Motor neuron (in vitro differentiated cells): Measurements from ENCODE around the gene NHEJ1. TPM values are rescaled to one million over a fixed set of nuclear protein-coding genes. Genes with fewer than 3 reads are reported as not detected.

Source experiments
- ATAC-seq, 8 experiments: fragments of 200-7000 bp; cut with Tn5 transposase; replicated peaks in 6 of 8; 2 replicates each; pipeline ENCODE4 v1.8.0; 2021; ENCODE audit warnings: mild to moderate bottlenecking in 8 of 8, moderate library complexity in 8 of 8
- H3K27ac ChIP-seq, 2 donors: fragments of 250-450 bp; sonication (Bioruptor Pico); 2 replicates each; pipeline ENCODE4 v1.9.0; 2021; ENCODE audit warnings: antibody characterized with exemption in 2 of 2, mild to moderate bottlenecking in 2 of 2, moderate library complexity in 1 of 2
- H3K4me1 ChIP-seq, 2 donors: fragments of 250-450 bp; sonication (Bioruptor Pico); replicated peaks in 1 of 2; 2 replicates each; pipeline ENCODE4 v1.6.1; 2021; ENCODE audit warnings: antibody characterized with exemption in 2 of 2, mild to moderate bottlenecking in 2 of 2, moderate library complexity in 1 of 2
- H3K4me3 ChIP-seq, 5 donors: fragments of 250-450 bp; sonication (Bioruptor Pico); 2 replicates each; pipeline ENCODE4 v1.9.0; 2021; ENCODE audit warnings: antibody characterized with exemption in 5 of 5, mild to moderate bottlenecking in 5 of 5, moderate library complexity in 4 of 5
- WGBS, 10 experiments: fragments of 450-650 bp; shearing (Covaris generic); methylation state at CpG; one replicate each; pipeline ENCODE4 v1.0.0; 2022; 5-methylcytosine and 5-hydroxymethylcytosine counted together
- in situ Hi-C, 9 experiments: fragments of 400-800 bp; cut with MboI; loops; one replicate each; pipeline ENCODE4 v1.15.0; 2021; ENCODE audit warnings: low sequenced_read_pairs in 9 of 9, low pct_unique_long_range_greater_than_20kb in 2 of 9; ENCODE audit not compliant: unreplicated experiment in 9 of 9
- total RNA-seq, 8 experiments: library from RNA; unstranded; fragments of 300-600 nt; gene quantifications; 2 replicates each; pipeline versions ENCODE4 v1.2.3 to v1.2.4, GENCODE V29; 2022

NHEJ1 gene
- total RNA-seq, 8 experiments from 2014 or later: 7.3 to 55.7 (median 15.5) TPM

GRCh38 chr2:219060821-219061791 lies 99.5 kb downstream of the NHEJ1 start, which contains the start of gene IHH:
Gene IHH, minus strand, starts transcription at chr2:219060921. Its CDS starts 454 bp downstream, at chr2:219060467.
- ATAC-seq: peak in 3 of 8 experiments; percentile 25 to 73 (median 48)
- peaks cover 0 to 5% of the 10 kb centered on the region in 2 donors for H3K4me1 ChIP-seq
- in situ Hi-C loops: loop anchor here in 1 of 9 experiments (25.0 kb wide), 1 partner anchor 101 kb away; the partner anchor contains the start of genes NHEJ1 and SLC23A3
- no peak within 1 kb of the TSS for H3K27ac ChIP-seq
- WGBS, 10 experiments: 5 to 56% (median 17%) methylated on average over 1 to 7 of the region's 76 CpGs; no CpG with 5 or more reads in 2 of the 10 experiments
- H3K4me3 ChIP-seq: peak within 1 kb of the TSS in 2 of 5 donors; percentile 10 to 11

- in situ Hi-C loops: loop anchor here in 2 of 9 experiments (10.0 to 25.0 kb wide), 2 partner anchors 95 to 102 kb away; partner anchors contain the start of genes NHEJ1 (in 1 of the 2) and SLC23A3 (in 1 of the 2)
- H3K4me1 ChIP-seq: peaks cover 0 to 5% of the 10 kb centered on the region in 2 donors
- no peak for ATAC-seq
- WGBS, 10 experiments: 0 to 86% (median 36%) methylated on average over 1 to 18 of the region's 81 CpGs; no CpG with 5 or more reads in 6 of the 10 experiments
- H3K4me3 ChIP-seq: peak overlapping the region in 2 of 5 donors; percentile 10 to 11
- no peak overlapping the region for H3K27ac ChIP-seq
These were observed 100.6 kb downstream of the NHEJ1 start for GRCh38 chr2:219059725-219060682.

DNA sequence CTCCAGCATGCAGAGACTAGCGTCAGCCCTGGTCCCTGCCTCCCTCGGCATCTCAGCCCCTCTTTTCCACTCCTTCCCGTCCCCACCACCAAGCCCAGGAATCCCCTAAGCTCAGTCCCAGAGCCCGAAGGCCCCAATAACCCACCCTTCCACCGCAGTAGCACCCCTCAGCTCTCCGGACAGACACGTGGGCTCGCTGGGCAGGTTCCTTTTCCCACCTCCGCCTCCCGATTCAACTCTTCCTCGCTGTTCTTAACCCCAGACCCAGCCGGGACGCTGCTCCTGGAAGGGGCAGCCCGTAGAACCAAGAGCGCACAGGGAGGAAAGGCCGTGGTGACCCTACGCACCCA lies 101.3 kb downstream of the NHEJ1 start:
- Histone ChIP-seq H3K27ac (no peak overlapping the region), H3K4me3 (no peak overlapping the region), H3K4me1 (peaks cover 0 to 5% of the 10 kb centered on the region in 2 donors)
- in situ Hi-C loops: loop anchor here in 2 of 9 experiments (10.0 to 25.0 kb wide), 2 partner anchors 95 to 103 kb away; partner anchors contain the start of genes NHEJ1 (in 1 of the 2) and SLC23A3 (in 1 of the 2)
- ATAC-seq: no peak
- 3 to 20% (median 13%) methylated on average over 3 to 7 of the region's 17 CpGs; no CpG with 5 or more reads in 5 of the 10 experiments for WGBS, 10 experiments

- no peak overlapping the region for H3K4me3 ChIP-seq
- peak in 2 of 8 experiments; percentile 1 to 14 for ATAC-seq
- peaks cover 0 to 5% of the 10 kb centered on the region in 2 donors for H3K4me1 ChIP-seq
- H3K27ac ChIP-seq: no peak overlapping the region
- WGBS, 10 experiments: 0 to 60% (median 24%) methylated on average over 1 to 11 of the region's 42 CpGs; no CpG with 5 or more reads in 5 of the 10 experiments
- in situ Hi-C loops: loop anchor here in 2 of 9 experiments (10.0 to 25.0 kb wide), 2 partner anchors 96 to 104 kb away; partner anchors contain the start of genes NHEJ1 (in 1 of the 2) and SLC23A3 (in 1 of the 2)
These were observed 101.9 kb downstream of the NHEJ1 start for GRCh38 chr2:219058541-219059374.

GRCh38 chr2:219057709-219058540 lies 102.7 kb downstream of the NHEJ1 start:
- H3K4me3 ChIP-seq: peak overlapping the region; percentile 18 to 35 (median 19)
- in situ Hi-C loops: loop anchor here in 2 of 9 experiments (10.0 to 25.0 kb wide), 2 partner anchors 97 to 104 kb away; partner anchors contain the start of genes NHEJ1 (in 1 of the 2) and SLC23A3 (in 1 of the 2)
- H3K27ac ChIP-seq: no peak overlapping the region
- 0 to 33% (median 4%) methylated on average over 1 to 13 of the region's 52 CpGs; no CpG with 5 or more reads in 2 of the 10 experiments for WGBS, 10 experiments
- ATAC-seq: peak; percentile 36 to 95 (median 93)
- H3K4me1 ChIP-seq: peaks cover 0 to 5% of the 10 kb centered on the region in 2 donors

DNA sequence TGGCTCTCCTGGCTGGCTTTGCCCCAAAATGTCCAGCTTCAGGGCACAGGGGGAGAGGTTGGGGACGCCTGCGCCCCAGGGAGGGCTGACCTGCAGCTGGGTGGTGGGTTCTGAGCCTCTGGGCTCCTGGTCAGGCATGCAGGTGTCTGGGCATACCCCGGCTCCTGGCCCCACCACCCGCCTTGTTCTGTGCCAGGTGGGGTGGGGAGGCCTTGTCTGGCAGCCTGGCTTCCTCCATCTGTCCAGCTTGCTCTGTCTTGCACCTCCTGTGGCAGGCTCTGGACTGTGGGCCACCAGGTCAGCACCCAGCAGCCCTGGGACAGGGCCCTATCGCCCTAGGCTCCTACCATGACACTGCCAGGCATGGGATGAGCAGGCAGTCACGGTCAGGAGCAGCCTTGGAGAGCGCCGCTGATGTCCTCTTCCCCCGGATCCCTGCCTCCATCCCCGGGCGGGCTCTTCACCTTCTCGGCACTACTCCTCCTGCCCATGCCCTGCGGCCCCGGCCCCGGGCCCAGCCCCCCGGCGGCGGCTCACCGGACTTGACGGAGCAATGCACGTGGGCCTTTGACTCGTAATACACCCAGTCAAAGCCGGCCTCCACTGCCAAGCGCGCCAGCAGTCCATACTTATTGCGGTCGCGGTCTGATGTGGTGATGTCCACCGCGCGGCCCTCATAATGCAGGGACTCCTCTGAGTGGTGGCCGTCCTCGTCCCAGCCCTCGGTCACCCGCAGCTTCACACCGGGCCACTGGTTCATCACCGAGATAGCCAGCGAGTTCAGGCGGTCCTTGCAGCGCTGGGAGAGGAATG lies 103.5 kb downstream of the NHEJ1 start:
- 0 to 13% (median 3%) methylated on average over 2 to 10 of the region's 40 CpGs; no CpG with 5 or more reads in 7 of the 10 experiments for WGBS, 10 experiments
- Histone ChIP-seq H3K4me3 (peak overlapping the region; percentile 18 to 35 (median 19)), H3K4me1 (peaks cover 0 to 5% of the 10 kb centered on the region in 2 donors), H3K27ac (no peak overlapping the region)
- in situ Hi-C loops: loop anchor here in 2 of 9 experiments (10.0 to 25.0 kb wide), 2 partner anchors 98 to 105 kb away; partner anchors contain the start of genes NHEJ1 (in 1 of the 2) and SLC23A3 (in 1 of the 2)
- peak in 6 of 8 experiments; percentile 3 to 64 (median 53) for ATAC-seq

DNA sequence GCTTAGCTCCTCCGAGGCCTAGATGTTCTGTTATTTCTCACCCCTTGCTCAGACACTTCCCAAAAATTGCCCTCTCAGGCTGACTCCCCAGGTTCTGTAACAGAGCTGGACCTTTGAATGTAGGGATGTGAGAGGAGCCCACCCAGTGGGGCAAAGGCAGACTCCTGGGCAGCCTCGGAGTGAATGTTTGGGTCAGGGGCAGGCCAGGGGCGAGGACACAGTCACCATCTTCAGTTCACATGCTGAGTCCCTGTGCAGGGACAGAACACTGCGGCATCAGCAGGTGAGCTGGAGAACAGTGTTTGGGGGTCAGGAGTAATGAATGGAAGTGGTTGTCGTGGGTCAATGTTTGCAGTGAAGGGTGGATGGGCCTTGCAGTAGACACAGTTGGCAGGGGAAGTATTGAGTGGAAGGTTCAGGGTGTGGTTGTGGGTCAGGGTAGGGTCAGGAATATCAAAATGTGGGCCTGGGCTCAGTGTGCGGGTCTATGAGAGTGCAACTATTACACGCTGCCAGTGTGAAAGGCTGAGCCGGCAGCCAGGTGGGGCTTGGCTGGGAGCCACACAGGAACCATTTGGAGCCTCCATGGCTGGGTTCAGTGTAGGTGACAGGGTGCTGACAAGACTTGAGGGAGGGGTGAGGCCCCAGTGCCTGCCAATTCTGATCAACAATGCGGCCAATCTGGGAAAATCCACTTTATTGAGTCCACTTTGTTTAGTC lies 104.3 kb downstream of the NHEJ1 start:
- Histone ChIP-seq H3K4me3 (no peak overlapping the region), H3K27ac (no peak overlapping the region), H3K4me1 (peaks cover 0 to 5% of the 10 kb centered on the region in 2 donors)
- no peak for ATAC-seq
- in situ Hi-C loops: loop anchor here in 2 of 9 experiments (10.0 to 25.0 kb wide), 2 partner anchors 98 to 106 kb away; partner anchors contain the start of genes NHEJ1 (in 1 of the 2) and SLC23A3 (in 1 of the 2)
- 20 to 90% (median 53%) methylated on average over 1 to 7 of the region's 9 CpGs; no CpG with 5 or more reads in 4 of the 10 experiments for WGBS, 10 experiments

DNA sequence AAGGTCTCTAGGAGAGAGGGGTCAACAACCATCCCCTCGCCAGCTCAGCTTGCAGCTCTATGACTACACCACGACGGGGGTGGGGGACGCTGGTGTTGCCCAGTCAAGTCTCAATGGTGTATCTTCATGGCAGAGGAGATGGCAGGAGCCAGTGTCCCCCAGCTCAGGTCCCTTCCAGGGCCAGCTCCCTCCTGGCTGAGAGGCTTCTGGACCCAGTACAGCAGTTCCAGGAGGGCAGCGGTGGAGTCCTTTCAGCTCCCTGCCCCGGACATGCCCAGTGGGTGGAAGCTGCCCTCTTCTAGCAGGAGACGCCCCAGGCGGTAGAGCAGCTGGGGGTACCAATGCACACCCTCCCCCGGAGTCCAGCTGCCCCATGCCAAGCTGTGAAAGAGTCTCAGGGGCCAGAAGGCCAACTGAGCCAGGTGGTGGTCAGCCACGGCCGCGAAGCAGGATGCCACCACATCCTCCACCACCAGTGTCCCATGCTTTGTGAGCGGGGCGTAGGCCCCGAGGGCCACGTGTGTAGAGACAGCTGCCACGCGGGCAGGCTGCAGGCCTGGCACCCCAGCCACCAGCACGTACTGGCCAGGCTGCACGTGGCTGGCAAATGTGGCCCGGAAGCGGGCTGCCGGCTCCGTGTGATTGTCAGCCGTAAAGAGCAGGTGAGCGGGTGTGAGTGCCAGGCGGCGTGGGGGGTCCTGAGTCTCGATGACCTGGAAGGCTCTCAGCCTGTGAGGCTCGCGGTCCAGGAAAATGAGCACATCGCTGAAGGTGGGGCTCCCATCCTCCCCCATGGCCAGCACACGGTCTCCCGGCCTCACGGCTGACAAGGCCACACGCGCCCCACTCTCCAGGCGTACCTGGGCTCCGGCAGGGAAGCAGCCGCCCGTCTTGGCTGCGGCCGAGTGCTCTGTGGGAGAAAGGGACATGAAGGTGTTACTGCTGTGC lies 105.4 kb downstream of the NHEJ1 start:
- 50 to 80% (median 76%) methylated on average over 1 to 10 of the region's 43 CpGs; no CpG with 5 or more reads in 5 of the 10 experiments for WGBS, 10 experiments
- ATAC-seq: no peak
- no peak overlapping the region for H3K27ac ChIP-seq
- no peak overlapping the region for H3K4me3 ChIP-seq
- H3K4me1 ChIP-seq: no peaks in the 10 kb centered on the region
- in situ Hi-C loops: loop anchor here in 2 of 9 experiments (10.0 to 25.0 kb wide), 2 partner anchors 100 to 107 kb away; partner anchors contain the start of genes NHEJ1 (in 1 of the 2) and SLC23A3 (in 1 of the 2)
